ENCODE results near the gene NOS1AP.
A peak's percentile ranks its signal among the peaks of the same experiment; 100 is the strongest.

The NOS1AP gene

GRCh38 chr1:162088281-162088969, 18.9 kb downstream of the NOS1AP start:
- peaks cover 6% of the 10 kb centered on the region for H3K4me1 ChIP-seq (ENCODE audit: insufficient read depth, insufficient read length)
- TF ChIP-seq ZNF274 (IDR thresholded peaks at IDR 0.05; ENCODE audit: low read depth, low read length) (no peak), SUZ12 (IDR thresholded peaks at IDR 0.05; ENCODE audit: extremely low read depth, insufficient read depth, insufficient read length) (no peak), YY1 (IDR thresholded peaks at IDR 0.05; ENCODE audit: insufficient read depth, insufficient read length) (no peak)
- DNase-seq (ENCODE audit: low read depth, low spot score), result no peak
- no peak overlapping the region for H3K4me3 ChIP-seq (ENCODE audit: insufficient read length, low read depth)
- H3K36me3 ChIP-seq (ENCODE audit: insufficient read depth, insufficient read length, low read length), result no peaks in the 10 kb centered on the region
- H3K27me3 ChIP-seq (ENCODE audit: insufficient read depth, insufficient read length), result no peaks in the 10 kb centered on the region
- H3K9me3 ChIP-seq (ENCODE audit: insufficient read depth, low read length), result peaks cover 12% of the 10 kb centered on the region; the same call in 1 of the 2 replicates
- no peak overlapping the region for H3K9ac ChIP-seq (ENCODE audit: insufficient read length, low read depth)

DNA sequence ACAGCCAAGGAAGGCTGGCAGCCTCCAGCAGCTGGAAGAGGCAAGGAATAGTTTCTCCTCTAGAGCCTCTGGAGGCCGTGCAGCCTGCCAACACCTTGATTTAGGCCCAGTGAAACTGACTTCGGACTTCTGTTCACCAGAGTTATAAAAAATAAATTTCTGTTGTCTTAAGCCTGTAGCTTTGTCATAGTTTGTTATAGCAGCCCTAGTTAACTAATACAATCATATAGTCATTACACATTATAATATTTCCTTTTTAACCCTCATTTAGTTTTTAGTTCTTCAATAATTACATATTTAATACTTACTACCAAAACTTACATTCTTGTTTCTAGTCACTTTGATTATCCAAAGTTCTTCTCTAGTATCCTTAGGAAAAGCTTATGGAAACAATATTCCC, 20.3 kb downstream of the NOS1AP start:
- Histone ChIP-seq H3K36me3 (ENCODE audit: insufficient read depth, insufficient read length, low read length) (no peaks in the 10 kb centered on the region), H3K9me3 (ENCODE audit: insufficient read depth, low read length) (peaks cover 12% of the 10 kb centered on the region; the same call in 1 of the 2 replicates), H3K9ac (ENCODE audit: insufficient read length, low read depth) (no peak overlapping the region), H3K4me3 (ENCODE audit: insufficient read length, low read depth) (no peak overlapping the region), H3K27me3 (ENCODE audit: insufficient read depth, insufficient read length) (no peaks in the 10 kb centered on the region), H3K4me1 (ENCODE audit: insufficient read depth, insufficient read length) (peaks cover 6% of the 10 kb centered on the region)
- TF ChIP-seq ZNF274 (IDR thresholded peaks at IDR 0.05; ENCODE audit: low read depth, low read length), result no peak
- TF ChIP-seq YY1 (IDR thresholded peaks at IDR 0.05; ENCODE audit: insufficient read depth, insufficient read length), result no peak
- no peak for TF ChIP-seq SUZ12 (IDR thresholded peaks at IDR 0.05; ENCODE audit: extremely low read depth, insufficient read depth, insufficient read length)
- DNase-seq (ENCODE audit: low read depth, low spot score), result no peak

GRCh38 chr1:162090378-162090777, 20.9 kb downstream of the NOS1AP start:
- DNase-seq (ENCODE audit: low read depth, low spot score), result no peak
- Histone ChIP-seq H3K4me1 (ENCODE audit: insufficient read depth, insufficient read length) (peaks cover 6% of the 10 kb centered on the region), H3K4me3 (ENCODE audit: insufficient read length, low read depth) (no peak overlapping the region)

DNA sequence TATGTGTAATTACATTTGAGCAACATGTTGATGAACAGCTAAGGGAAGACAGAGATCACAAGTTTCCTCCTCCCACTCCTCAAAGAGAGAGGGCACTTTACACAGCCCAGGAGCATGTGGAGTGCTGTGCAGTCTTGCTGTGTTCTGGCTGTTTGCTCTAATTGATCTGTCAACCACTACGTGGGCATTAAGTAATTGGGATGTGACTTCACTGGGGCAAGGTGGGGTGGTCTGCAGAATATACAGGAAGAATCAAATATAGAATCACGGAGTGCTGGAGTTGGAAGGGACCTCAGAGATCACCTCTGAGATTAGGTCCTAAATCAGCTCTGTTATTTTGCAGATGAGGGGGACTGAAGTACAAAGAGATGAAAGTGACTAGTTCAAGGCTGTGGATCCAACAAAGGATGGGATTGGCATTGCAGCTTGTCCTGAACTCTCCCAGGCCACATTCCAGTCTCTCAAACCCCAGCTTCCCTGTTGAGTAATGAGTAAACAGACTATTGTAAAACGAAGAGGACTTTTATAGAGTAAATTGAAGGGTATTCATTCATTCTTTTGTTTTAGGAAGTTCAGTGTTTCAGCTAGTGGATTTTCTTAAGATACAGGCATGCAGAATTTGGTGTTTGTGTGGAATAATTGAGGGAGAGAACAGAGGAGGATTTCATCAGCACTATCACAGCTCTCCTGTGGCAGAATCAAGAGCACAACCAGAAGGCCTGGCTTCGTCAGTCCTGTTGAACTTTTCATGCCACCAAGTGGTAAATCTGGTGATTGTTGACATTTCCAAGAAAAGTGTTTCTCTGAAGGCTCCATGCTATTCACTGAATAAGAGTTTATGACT, 22.4 kb downstream of the NOS1AP start:
- TF ChIP-seq SUZ12 (IDR thresholded peaks at IDR 0.05; ENCODE audit: extremely low read depth, insufficient read depth, insufficient read length) (no peak), ZNF274 (IDR thresholded peaks at IDR 0.05; ENCODE audit: low read depth, low read length) (no peak), YY1 (IDR thresholded peaks at IDR 0.05; ENCODE audit: insufficient read depth, insufficient read length) (no peak)
- peak; percentile 95 for DNase-seq (ENCODE audit: low read depth, low spot score)
- H3K4me3 ChIP-seq (ENCODE audit: insufficient read length, low read depth), result no peak overlapping the region
- peaks cover 6% of the 10 kb centered on the region for H3K4me1 ChIP-seq (ENCODE audit: insufficient read depth, insufficient read length)
- no peaks in the 10 kb centered on the region for H3K27me3 ChIP-seq (ENCODE audit: insufficient read depth, insufficient read length)
- no peaks in the 10 kb centered on the region for H3K36me3 ChIP-seq (ENCODE audit: insufficient read depth, insufficient read length, low read length)
- H3K9me3 ChIP-seq (ENCODE audit: insufficient read depth, low read length), result peaks cover 12% of the 10 kb centered on the region; the same call in 1 of the 2 replicates
- no peak overlapping the region for H3K9ac ChIP-seq (ENCODE audit: insufficient read length, low read depth)

More at GRCh38 chr1:162090378-162090777, 20.9 kb downstream of the NOS1AP start:
- no peak for TF ChIP-seq YY1 (IDR thresholded peaks at IDR 0.05; ENCODE audit: insufficient read depth, insufficient read length)
- TF ChIP-seq ZNF274 (IDR thresholded peaks at IDR 0.05; ENCODE audit: low read depth, low read length), result no peak
- TF ChIP-seq SUZ12 (IDR thresholded peaks at IDR 0.05; ENCODE audit: extremely low read depth, insufficient read depth, insufficient read length), result no peak
- H3K9ac ChIP-seq (ENCODE audit: insufficient read length, low read depth), result no peak overlapping the region
- peaks cover 12% of the 10 kb centered on the region; the same call in 1 of the 2 replicates for H3K9me3 ChIP-seq (ENCODE audit: insufficient read depth, low read length)
- no peaks in the 10 kb centered on the region for H3K36me3 ChIP-seq (ENCODE audit: insufficient read depth, insufficient read length, low read length)
- H3K27me3 ChIP-seq (ENCODE audit: insufficient read depth, insufficient read length), result no peaks in the 10 kb centered on the region

- Histone ChIP-seq H3K9ac (ENCODE audit: insufficient read length, low read depth) (no peak overlapping the region), H3K36me3 (ENCODE audit: insufficient read depth, insufficient read length, low read length) (no peaks in the 10 kb centered on the region), H3K27me3 (ENCODE audit: insufficient read depth, insufficient read length) (no peaks in the 10 kb centered on the region), H3K9me3 (ENCODE audit: insufficient read depth, low read length) (peaks cover 12% of the 10 kb centered on the region; the same call in 1 of the 2 replicates), H3K4me3 (ENCODE audit: insufficient read length, low read depth) (no peak overlapping the region), H3K4me1 (ENCODE audit: insufficient read depth, insufficient read length) (peaks cover 5% of the 10 kb centered on the region)
- no peak for DNase-seq (ENCODE audit: low read depth, low spot score)
- no peak for TF ChIP-seq SUZ12 (IDR thresholded peaks at IDR 0.05; ENCODE audit: extremely low read depth, insufficient read depth, insufficient read length)
- no peak for TF ChIP-seq YY1 (IDR thresholded peaks at IDR 0.05; ENCODE audit: insufficient read depth, insufficient read length)
- no peak for TF ChIP-seq ZNF274 (IDR thresholded peaks at IDR 0.05; ENCODE audit: low read depth, low read length)
Observed at GRCh38 chr1:162093095-162093494, 23.6 kb downstream of the NOS1AP start.

GRCh38 chr1:162094271-162094670, 24.8 kb downstream of the NOS1AP start:
- Histone ChIP-seq H3K9me3 (ENCODE audit: insufficient read depth, low read length) (peaks cover 8% of the 10 kb centered on the region; the same call in 1 of the 2 replicates), H3K4me1 (ENCODE audit: insufficient read depth, insufficient read length) (no peaks in the 10 kb centered on the region), H3K4me3 (ENCODE audit: insufficient read length, low read depth) (no peak overlapping the region), H3K27me3 (ENCODE audit: insufficient read depth, insufficient read length) (no peaks in the 10 kb centered on the region), H3K9ac (ENCODE audit: insufficient read length, low read depth) (no peak overlapping the region), H3K36me3 (ENCODE audit: insufficient read depth, insufficient read length, low read length) (no peaks in the 10 kb centered on the region)
- no peak for TF ChIP-seq ZNF274 (IDR thresholded peaks at IDR 0.05; ENCODE audit: low read depth, low read length)
- no peak for TF ChIP-seq SUZ12 (IDR thresholded peaks at IDR 0.05; ENCODE audit: extremely low read depth, insufficient read depth, insufficient read length)
- TF ChIP-seq YY1 (IDR thresholded peaks at IDR 0.05; ENCODE audit: insufficient read depth, insufficient read length), result no peak
- DNase-seq (ENCODE audit: low read depth, low spot score), result no peak

- H3K4me3 ChIP-seq (ENCODE audit: insufficient read length, low read depth), result no peak overlapping the region
- TF ChIP-seq ZNF274 (IDR thresholded peaks at IDR 0.05; ENCODE audit: low read depth, low read length) (no peak), SUZ12 (IDR thresholded peaks at IDR 0.05; ENCODE audit: extremely low read depth, insufficient read depth, insufficient read length) (no peak), YY1 (IDR thresholded peaks at IDR 0.05; ENCODE audit: insufficient read depth, insufficient read length) (no peak)
- H3K9me3 ChIP-seq (ENCODE audit: insufficient read depth, low read length), result 0 out of 2 replicates have a peak, but pooled peaks cover 4% of the 10 kb centered on the region
- no peaks in the 10 kb centered on the region for H3K36me3 ChIP-seq (ENCODE audit: insufficient read depth, insufficient read length, low read length)
- no peak for DNase-seq (ENCODE audit: low read depth, low spot score)
- no peaks in the 10 kb centered on the region for H3K4me1 ChIP-seq (ENCODE audit: insufficient read depth, insufficient read length)
- no peak overlapping the region for H3K9ac ChIP-seq (ENCODE audit: insufficient read length, low read depth)
- no peaks in the 10 kb centered on the region for H3K27me3 ChIP-seq (ENCODE audit: insufficient read depth, insufficient read length)
Observed at GRCh38 chr1:162094723-162095122, 25.2 kb downstream of the NOS1AP start.
